Type B pancreatic cell (in vitro differentiated cells): ENCODE measurements around the gene ENKUR. TPM values are rescaled to one million over a fixed set of nuclear protein-coding genes. Genes with fewer than 3 reads are reported as not detected.
A peak's percentile ranks its signal among the peaks of the same experiment; 100 is the strongest.

Experiments used
- DNase-seq: peaks from one replicate; pipeline ENCODE4 v3.0.0; 2021; ENCODE audit warnings: mixed read lengths; ENCODE audit not compliant: unreplicated experiment; ENCODE audit errors: extremely low spot score
- H3K27ac Mint-ChIP-seq: 2 replicates; pipeline ENCODE4 v1.8.0; 2021; ENCODE audit warnings: mild to moderate bottlenecking, mixed read lengths
- H3K27me3 Mint-ChIP-seq: 2 replicates; pipeline ENCODE4 v1.8.0; 2021; ENCODE audit warnings: mixed read lengths
- H3K36me3 Mint-ChIP-seq: 2 replicates; pipeline ENCODE4 v1.8.0; 2021; ENCODE audit warnings: mixed read lengths
- H3K4me1 Mint-ChIP-seq: one replicate; pipeline ENCODE4 v1.8.0; 2021; ENCODE audit warnings: mixed read lengths; ENCODE audit not compliant: unreplicated experiment
- H3K4me3 Mint-ChIP-seq: 2 replicates; pipeline ENCODE4 v1.8.0; 2021; ENCODE audit warnings: mild to moderate bottlenecking, mixed read lengths
- H3K9me3 Mint-ChIP-seq: 2 replicates; pipeline ENCODE4 v1.8.0; 2021; ENCODE audit warnings: mixed read lengths
- total RNA-seq: library from RNA; stranded (reverse); gene quantifications from 2 replicates; pipeline ENCODE4 v1.2.1, GENCODE V29; 2021; ENCODE audit warnings: low replicate concordance
- TF ChIP-seq, protein P1 (sequence below): fragments of 200-600 bp; sonication (generic); conservative IDR thresholded peaks from 2 replicates; pipeline ENCODE4 v1.5.0; 2021; ENCODE audit warnings: antibody characterized with exemption, mild to moderate bottlenecking

The ENKUR gene
- total RNA-seq, 1 donor from 2014 or later: 7.2 TPM

DNA sequence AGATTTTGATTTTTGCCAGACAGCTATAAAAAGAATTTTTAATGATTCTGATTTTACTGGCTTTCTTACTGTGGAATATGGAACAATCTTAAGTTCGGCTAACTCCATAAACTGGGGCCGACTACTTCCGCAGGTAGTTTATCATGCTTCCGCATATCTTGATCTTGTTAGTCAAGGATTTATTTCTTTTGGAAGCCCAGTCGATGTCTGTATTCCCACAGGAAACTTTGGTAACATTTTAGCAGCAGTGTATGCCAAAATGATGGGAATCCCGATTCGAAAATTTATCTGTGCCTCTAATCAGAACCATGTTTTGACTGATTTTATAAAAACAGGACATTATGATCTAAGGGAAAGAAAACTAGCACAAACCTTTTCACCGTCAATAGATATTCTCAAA is 8.6 kb upstream of the ENKUR start:
- Mint-ChIP-seq H3K4me3 (no peak overlapping the region), H3K36me3 (peaks cover 9% of the 10 kb centered on the region), H3K27me3 (no peaks in the 10 kb centered on the region), H3K9me3 (peaks cover 6% of the 10 kb centered on the region), H3K27ac (no peak overlapping the region), H3K4me1 (no peaks in the 10 kb centered on the region)
- DNase-seq: no peak
- TF ChIP-seq, protein P1, sequence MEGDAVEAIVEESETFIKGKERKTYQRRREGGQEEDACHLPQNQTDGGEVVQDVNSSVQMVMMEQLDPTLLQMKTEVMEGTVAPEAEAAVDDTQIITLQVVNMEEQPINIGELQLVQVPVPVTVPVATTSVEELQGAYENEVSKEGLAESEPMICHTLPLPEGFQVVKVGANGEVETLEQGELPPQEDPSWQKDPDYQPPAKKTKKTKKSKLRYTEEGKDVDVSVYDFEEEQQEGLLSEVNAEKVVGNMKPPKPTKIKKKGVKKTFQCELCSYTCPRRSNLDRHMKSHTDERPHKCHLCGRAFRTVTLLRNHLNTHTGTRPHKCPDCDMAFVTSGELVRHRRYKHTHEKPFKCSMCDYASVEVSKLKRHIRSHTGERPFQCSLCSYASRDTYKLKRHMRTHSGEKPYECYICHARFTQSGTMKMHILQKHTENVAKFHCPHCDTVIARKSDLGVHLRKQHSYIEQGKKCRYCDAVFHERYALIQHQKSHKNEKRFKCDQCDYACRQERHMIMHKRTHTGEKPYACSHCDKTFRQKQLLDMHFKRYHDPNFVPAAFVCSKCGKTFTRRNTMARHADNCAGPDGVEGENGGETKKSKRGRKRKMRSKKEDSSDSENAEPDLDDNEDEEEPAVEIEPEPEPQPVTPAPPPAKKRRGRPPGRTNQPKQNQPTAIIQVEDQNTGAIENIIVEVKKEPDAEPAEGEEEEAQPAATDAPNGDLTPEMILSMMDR: no peak

DNA sequence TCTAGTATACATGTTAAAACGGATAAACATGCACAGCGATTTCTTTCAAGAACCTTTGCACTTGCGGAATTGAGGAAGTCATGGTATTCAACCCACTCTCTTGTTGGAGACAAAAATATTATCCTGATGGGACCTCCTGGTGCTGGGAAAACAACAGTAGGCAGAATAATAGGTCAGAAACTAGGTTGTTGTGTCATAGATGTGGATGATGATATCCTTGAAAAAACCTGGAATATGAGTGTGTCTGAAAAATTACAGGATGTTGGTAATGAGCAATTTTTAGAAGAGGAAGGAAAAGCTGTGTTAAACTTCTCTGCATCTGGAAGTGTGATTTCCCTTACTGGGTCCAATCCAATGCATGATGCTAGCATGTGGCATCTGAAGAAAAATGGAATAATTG is 7.3 kb upstream of the ENKUR start:
- no peak for DNase-seq
- no peaks in the 10 kb centered on the region for H3K4me1 Mint-ChIP-seq
- H3K27ac Mint-ChIP-seq: no peak overlapping the region
- no peaks in the 10 kb centered on the region for H3K27me3 Mint-ChIP-seq
- TF ChIP-seq, protein P1: no peak
- H3K4me3 Mint-ChIP-seq: no peak overlapping the region
- H3K36me3 Mint-ChIP-seq: peaks cover 9% of the 10 kb centered on the region
- no peaks in the 10 kb centered on the region for H3K9me3 Mint-ChIP-seq

DNA sequence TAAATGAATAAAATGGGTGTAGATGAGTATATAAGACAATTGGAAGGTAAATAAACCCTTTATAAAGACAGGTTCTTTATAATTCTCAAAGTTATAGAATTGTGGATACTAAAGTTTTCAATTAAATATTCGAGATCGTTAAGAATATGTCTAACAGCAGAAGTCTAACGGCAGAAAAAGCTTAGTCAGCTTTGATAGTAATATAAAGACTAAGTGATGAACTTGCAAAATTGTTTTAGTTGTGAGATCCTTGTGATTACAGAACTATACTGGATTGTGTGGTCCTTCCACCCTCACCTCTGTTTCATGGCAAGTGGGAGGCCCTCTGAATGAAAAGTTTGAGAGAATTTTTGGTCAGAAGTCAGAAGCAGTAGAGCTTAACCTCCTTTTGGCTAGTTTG is 2.7 kb upstream of the ENKUR start:
- TF ChIP-seq, protein P1: no peak
- H3K4me1 Mint-ChIP-seq: peaks cover 4% of the 10 kb centered on the region
- no peak for DNase-seq
- H3K4me3 Mint-ChIP-seq: no peak overlapping the region
- H3K36me3 Mint-ChIP-seq: peaks cover 9% of the 10 kb centered on the region
- H3K27me3 Mint-ChIP-seq: no peaks in the 10 kb centered on the region
- H3K27ac Mint-ChIP-seq: no peak overlapping the region
- no peaks in the 10 kb centered on the region for H3K9me3 Mint-ChIP-seq

DNA sequence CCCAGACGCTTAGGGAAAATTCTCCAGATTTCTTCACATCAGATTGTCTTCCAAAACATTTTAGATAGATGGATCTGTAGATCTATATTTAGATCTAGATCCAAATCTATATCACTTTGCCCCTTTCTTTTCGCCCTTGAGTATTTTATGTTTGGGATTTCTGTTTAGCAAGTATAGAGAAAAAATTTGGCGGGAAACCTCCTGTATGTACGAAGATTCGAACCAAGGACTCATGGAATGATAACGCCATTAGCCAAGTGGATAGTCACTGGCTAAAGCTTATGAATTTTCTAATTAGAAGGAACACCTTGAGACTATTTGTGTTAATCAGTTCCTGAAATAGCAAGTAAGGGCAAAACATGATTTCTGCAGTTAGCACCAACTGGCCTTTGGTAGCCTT is 1.7 kb upstream of the ENKUR start:
- peaks cover 3% of the 10 kb centered on the region for H3K36me3 Mint-ChIP-seq
- no peak for DNase-seq
- peak overlapping the region; percentile 99 for H3K27ac Mint-ChIP-seq
- TF ChIP-seq, protein P1: no peak
- H3K9me3 Mint-ChIP-seq: no peaks in the 10 kb centered on the region
- peaks cover 4% of the 10 kb centered on the region for H3K4me1 Mint-ChIP-seq
- H3K4me3 Mint-ChIP-seq: peak overlapping the region; percentile 96
- H3K27me3 Mint-ChIP-seq: no peaks in the 10 kb centered on the region

DNA sequence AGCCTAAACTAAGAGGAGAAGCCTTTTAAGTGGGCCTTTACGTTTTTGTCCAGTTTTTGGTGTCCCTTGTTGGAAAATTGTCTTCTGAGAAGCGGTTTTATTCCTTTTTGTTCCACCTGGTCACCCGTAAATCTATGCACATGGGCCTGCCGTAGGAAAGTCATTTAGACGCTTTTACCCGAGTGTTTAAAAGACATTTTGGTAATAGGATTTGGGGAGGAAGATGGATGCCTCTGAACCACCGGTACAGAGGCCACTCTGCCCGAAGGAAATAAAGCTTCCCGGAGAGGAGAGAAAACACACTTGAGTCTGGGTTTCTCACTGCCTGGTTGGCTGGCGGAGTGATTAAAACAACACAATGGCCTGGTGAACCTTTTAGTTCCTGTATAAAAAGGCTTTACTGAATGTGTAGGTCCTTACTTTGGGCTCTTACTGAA is 1.2 kb upstream of the ENKUR start:
- peak overlapping the region; percentile 96 for H3K4me3 Mint-ChIP-seq
- H3K4me1 Mint-ChIP-seq: peaks cover 4% of the 10 kb centered on the region
- H3K27ac Mint-ChIP-seq: peak overlapping the region; percentile 99
- peaks cover 3% of the 10 kb centered on the region for H3K36me3 Mint-ChIP-seq
- TF ChIP-seq, protein P1: no peak
- no peaks in the 10 kb centered on the region for H3K27me3 Mint-ChIP-seq
- no peaks in the 10 kb centered on the region for H3K9me3 Mint-ChIP-seq
- no peak for DNase-seq
